Measurements from ENCODE around the gene ERICH4.

Gene ERICH4

DNA sequence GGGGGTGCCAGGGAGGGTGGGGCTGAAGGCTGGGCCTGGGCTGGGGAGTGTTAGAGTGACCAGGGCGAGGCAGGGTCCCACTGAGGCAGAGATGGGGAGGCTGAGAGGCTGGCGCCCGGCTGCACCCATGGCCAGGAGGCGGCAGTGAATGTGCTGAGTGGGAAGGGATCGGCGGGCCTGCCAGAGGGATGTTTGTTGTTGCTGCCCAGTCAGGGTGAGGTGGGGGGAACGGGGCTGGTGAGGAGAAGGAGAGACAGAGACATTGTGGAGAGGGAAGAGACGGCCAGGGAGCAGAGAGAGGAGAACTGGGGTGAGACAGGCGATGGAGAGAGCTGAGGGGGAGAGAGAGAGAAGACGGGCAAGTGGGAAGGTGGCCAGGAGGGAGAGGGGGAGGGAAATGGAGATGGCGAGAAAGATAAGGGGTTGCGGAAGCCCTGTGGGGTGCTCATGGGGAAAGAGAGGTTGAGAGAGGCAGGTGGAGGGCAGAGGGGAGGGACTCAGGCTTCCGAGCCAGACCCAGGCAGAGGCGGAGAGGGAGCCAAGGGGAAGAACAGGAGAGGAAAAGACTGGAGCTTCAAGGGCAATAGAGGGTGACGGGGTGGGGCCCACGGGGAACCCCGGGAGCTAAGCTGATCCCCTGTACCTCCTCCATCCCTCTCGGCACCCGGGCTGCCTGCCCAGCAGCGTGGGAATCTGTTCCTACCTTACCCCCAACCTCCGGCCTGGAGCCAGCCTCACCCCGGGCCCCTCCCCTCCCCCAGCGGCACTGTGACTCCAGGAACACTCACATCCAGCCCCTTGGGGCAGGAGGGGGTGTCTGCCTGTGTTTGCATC is 15.1 kb upstream of the ERICH4 start:
- no peaks in the 10 kb centered on the region for H3K9me3 ChIP-seq (ENCODE audit: severe bottlenecking)
- peaks cover 25% of the 10 kb centered on the region for H3K36me3 ChIP-seq
- H3K27me3 ChIP-seq (ENCODE audit: insufficient read depth, low read depth, severe bottlenecking) = no peaks in the 10 kb centered on the region
- H3K4me3 ChIP-seq (ENCODE audit: low read depth, low read length) = peak overlapping the region; percentile 25
- no peak for DNase-seq
- TF ChIP-seq, protein P1, sequence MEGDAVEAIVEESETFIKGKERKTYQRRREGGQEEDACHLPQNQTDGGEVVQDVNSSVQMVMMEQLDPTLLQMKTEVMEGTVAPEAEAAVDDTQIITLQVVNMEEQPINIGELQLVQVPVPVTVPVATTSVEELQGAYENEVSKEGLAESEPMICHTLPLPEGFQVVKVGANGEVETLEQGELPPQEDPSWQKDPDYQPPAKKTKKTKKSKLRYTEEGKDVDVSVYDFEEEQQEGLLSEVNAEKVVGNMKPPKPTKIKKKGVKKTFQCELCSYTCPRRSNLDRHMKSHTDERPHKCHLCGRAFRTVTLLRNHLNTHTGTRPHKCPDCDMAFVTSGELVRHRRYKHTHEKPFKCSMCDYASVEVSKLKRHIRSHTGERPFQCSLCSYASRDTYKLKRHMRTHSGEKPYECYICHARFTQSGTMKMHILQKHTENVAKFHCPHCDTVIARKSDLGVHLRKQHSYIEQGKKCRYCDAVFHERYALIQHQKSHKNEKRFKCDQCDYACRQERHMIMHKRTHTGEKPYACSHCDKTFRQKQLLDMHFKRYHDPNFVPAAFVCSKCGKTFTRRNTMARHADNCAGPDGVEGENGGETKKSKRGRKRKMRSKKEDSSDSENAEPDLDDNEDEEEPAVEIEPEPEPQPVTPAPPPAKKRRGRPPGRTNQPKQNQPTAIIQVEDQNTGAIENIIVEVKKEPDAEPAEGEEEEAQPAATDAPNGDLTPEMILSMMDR (IDR thresholded peaks at IDR 0.05; ENCODE audit: low read depth, low read length) = no peak
- peak overlapping the region; percentile 63 for H3K27ac ChIP-seq

DNA sequence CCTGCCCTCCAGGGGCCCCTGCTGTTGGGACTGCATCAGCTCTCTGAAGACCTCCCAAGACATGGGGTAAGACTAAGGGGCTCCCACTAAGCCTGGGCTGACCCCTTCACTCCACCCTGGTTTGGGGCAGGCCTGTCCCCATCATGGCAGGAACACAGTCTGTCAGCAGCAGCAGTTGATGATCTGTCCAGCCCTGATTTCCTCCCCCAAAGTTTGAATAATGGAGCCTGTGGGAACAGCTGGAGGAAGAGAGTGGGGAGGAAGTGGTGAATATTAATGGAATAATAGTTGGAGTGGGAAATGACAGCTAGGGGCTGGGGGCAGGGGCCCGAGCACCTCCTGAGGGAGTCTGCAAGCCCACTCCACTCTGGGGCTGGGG is 14.5 kb upstream of the ERICH4 start:
- TF ChIP-seq, protein P1 (IDR thresholded peaks at IDR 0.05; ENCODE audit: low read depth, low read length) = no peak
- peak overlapping the region; percentile 63; the same call in 1 of the 2 replicates for H3K27ac ChIP-seq
- peaks cover 26% of the 10 kb centered on the region for H3K36me3 ChIP-seq
- no peaks in the 10 kb centered on the region for H3K27me3 ChIP-seq (ENCODE audit: insufficient read depth, low read depth, severe bottlenecking)
- no peak for DNase-seq
- no peak overlapping the region for H3K4me3 ChIP-seq (ENCODE audit: low read depth, low read length)
- H3K9me3 ChIP-seq (ENCODE audit: severe bottlenecking) = no peaks in the 10 kb centered on the region

GRCh38 chr19:41430922-41431321 is 12.0 kb upstream of the ERICH4 start:
- DNase-seq = no peak
- Histone ChIP-seq H3K4me3 (ENCODE audit: low read depth, low read length) (no peak overlapping the region), H3K27ac (no peak overlapping the region), H3K36me3 (peaks cover 16% of the 10 kb centered on the region), H3K27me3 (ENCODE audit: insufficient read depth, low read depth, severe bottlenecking) (no peaks in the 10 kb centered on the region), H3K9me3 (ENCODE audit: severe bottlenecking) (no peaks in the 10 kb centered on the region)
- TF ChIP-seq, protein P1 (IDR thresholded peaks at IDR 0.05; ENCODE audit: low read depth, low read length) = no peak

DNA sequence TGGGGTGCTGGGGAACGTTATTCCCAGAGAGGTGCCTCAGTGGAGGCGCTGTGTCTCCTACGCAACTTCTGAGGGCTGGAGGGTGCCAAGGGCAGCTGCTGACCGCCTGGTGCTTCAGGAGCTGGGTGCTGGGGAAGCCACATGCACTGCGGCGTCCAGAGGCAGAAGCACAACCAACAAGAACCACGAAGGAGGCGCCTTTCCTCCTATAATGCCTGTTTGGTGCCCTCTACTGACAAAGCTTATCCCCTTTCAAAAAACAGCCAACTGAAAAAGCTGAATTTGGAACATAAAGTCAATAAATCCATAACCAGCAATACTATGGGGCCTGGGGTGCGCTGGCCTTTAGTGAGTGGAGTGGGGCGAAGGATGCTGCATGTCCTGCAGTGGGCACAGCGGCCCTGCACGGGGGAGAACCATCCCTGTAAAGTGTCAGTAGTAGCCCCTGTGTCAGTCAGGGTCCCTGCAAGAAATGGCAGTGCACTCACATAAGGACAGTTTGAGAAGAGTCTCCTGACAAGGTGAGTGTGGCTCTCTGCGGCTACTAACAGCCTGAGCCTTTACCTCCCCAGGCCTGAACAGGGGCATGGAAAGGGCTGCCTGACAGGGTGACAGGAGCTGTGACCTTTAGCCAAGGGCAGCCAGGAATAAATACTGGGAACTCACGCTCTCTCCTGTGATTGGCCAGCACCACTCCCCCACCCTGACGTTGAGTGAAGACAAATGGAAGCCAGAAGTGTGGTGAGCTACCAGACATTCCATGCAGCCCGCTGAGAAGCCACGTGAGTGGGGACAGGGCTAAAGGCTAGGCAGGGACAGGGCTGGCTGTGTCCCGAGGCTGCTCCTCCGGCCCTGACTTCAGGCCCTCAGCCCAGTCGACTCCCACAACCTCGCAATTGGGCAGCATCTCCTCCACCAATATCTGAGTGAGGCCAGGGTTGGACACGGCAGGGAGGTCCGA is 11.2 kb upstream of the ERICH4 start:
- H3K36me3 ChIP-seq = peaks cover 16% of the 10 kb centered on the region
- no peak overlapping the region for H3K27ac ChIP-seq
- H3K9me3 ChIP-seq (ENCODE audit: severe bottlenecking) = no peaks in the 10 kb centered on the region
- no peaks in the 10 kb centered on the region for H3K27me3 ChIP-seq (ENCODE audit: insufficient read depth, low read depth, severe bottlenecking)
- no peak overlapping the region for H3K4me3 ChIP-seq (ENCODE audit: low read depth, low read length)
- no peak for DNase-seq
- TF ChIP-seq, protein P1 (IDR thresholded peaks at IDR 0.05; ENCODE audit: low read depth, low read length) = peak; percentile 31; the same call in 1 of the 2 replicates

DNA sequence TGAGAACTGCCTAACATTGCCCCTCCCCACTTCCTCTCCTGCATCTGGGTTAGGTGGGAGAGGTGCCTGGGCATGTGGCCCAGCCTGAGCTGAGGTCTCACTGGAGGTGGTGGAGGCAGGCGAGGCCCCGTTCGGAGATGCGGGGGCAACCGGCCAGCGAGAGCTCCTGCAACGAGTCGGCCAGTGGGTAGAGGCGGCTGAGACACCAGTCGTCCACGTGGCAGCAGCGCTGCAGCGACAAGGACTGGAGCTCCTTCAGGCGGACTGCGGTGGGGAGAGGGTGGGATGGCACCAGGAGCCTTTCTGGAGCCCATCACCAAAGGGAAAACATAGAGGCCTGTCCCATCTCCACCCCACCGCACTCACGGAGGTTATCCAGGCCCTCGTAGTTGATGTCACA is 9.8 kb upstream of the ERICH4 start:
- peaks cover 21% of the 10 kb centered on the region for H3K36me3 ChIP-seq
- TF ChIP-seq, protein P1 (IDR thresholded peaks at IDR 0.05; ENCODE audit: low read depth, low read length) = no peak

More for the DNA sequence above, 9.8 kb upstream of the ERICH4 start:
- Histone ChIP-seq H3K27ac (no peak overlapping the region), H3K9me3 (ENCODE audit: severe bottlenecking) (no peaks in the 10 kb centered on the region), H3K4me3 (ENCODE audit: low read depth, low read length) (no peak overlapping the region), H3K27me3 (ENCODE audit: insufficient read depth, low read depth, severe bottlenecking) (no peaks in the 10 kb centered on the region)
- DNase-seq = no peak

Measured in WERI-Rb-1 (cell line).